Ishikawa (cell line): ENCODE data around the gene CNPY4.

Experiments used
- CREB1 ChIP-seq: IDR thresholded peaks from 2 replicates; pipeline ENCODE4 v1.6.1; 2012; ENCODE audit warnings: low read depth
- EGR1 ChIP-seq: IDR thresholded peaks from 2 replicates; pipeline ENCODE4 v1.6.1; 2012
- EP300 ChIP-seq: IDR thresholded peaks from 2 replicates; pipeline ENCODE4 v1.6.1; 2012; ENCODE audit warnings: borderline replicate concordance
- FOXM1 ChIP-seq: IDR thresholded peaks from 2 replicates; pipeline ENCODE4 v1.6.1; 2012; ENCODE audit warnings: low read depth, borderline replicate concordance
- RAD21 ChIP-seq: IDR thresholded peaks from 2 replicates; pipeline ENCODE4 v1.6.1; 2012; ENCODE audit warnings: low read depth
- REST ChIP-seq: IDR thresholded peaks from 2 replicates; pipeline ENCODE4 v1.6.1; 2012; ENCODE audit warnings: low read depth, mild to moderate bottlenecking
- TAF1 ChIP-seq: IDR thresholded peaks from 2 replicates; pipeline ENCODE4 v1.6.1; 2012; ENCODE audit warnings: low read depth, mild to moderate bottlenecking
- USF1 ChIP-seq: IDR thresholded peaks from 2 replicates; pipeline ENCODE4 v1.6.1; 2012
- YY1 ChIP-seq: IDR thresholded peaks from 2 replicates; pipeline ENCODE4 v1.6.1; 2012; ENCODE audit warnings: low read depth

GRCh38 chr7:100111914-100112313 lies 7.5 kb upstream of the CNPY4 start:
- TF ChIP-seq EGR1, result no peak
- no peak for TF ChIP-seq EP300
- no peak for TF ChIP-seq CREB1
- no peak for TF ChIP-seq RAD21
- TF ChIP-seq USF1, result no peak
- TF ChIP-seq YY1, result no peak
- no peak for TF ChIP-seq REST
- no peak for TF ChIP-seq TAF1
- no peak for TF ChIP-seq FOXM1
